B cell (primary cell): ENCODE measurements around the gene SLC47A2.

ENCODE experiments used
- EZH2 ChIP-seq: IDR thresholded peaks from 2 replicates; pipeline ENCODE4 v1.6.1; 2012; ENCODE audit warnings: borderline replicate concordance, low read depth, mild to moderate bottlenecking, moderate library complexity, low read length; ENCODE audit not compliant: insufficient read depth, poor library complexity, severe bottlenecking
- TF ChIP-seq, protein P1 (sequence below): fragments of 200-600 bp; IDR thresholded peaks from one replicate; pipeline ENCODE4 v1.8.0; 2022; ENCODE audit warnings: antibody characterized with exemption, mild to moderate bottlenecking

DNA sequence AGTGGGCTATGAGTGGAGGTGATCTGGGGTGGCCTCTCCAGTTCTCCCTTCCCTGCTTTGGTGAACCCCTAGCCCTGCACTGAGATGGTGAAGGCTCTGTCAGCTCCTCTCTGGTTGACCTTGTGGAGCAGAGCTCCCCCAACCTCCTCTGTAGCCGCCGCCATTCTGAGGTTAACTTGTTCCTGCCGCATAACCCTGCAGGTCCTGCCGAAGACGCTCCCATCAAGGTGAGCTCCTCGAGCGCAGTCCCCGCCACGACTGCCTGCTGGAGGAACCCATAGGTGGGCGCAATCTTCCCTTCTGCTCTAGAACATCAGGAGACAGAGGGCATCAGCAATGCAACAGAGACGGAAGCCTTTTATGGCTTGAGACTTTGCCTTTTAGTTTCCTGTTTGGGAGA, 15.2 kb upstream of the SLC47A2 start:
- TF ChIP-seq, protein P1, sequence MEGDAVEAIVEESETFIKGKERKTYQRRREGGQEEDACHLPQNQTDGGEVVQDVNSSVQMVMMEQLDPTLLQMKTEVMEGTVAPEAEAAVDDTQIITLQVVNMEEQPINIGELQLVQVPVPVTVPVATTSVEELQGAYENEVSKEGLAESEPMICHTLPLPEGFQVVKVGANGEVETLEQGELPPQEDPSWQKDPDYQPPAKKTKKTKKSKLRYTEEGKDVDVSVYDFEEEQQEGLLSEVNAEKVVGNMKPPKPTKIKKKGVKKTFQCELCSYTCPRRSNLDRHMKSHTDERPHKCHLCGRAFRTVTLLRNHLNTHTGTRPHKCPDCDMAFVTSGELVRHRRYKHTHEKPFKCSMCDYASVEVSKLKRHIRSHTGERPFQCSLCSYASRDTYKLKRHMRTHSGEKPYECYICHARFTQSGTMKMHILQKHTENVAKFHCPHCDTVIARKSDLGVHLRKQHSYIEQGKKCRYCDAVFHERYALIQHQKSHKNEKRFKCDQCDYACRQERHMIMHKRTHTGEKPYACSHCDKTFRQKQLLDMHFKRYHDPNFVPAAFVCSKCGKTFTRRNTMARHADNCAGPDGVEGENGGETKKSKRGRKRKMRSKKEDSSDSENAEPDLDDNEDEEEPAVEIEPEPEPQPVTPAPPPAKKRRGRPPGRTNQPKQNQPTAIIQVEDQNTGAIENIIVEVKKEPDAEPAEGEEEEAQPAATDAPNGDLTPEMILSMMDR: no peak
- TF ChIP-seq EZH2: no peak
